CD14-positive monocyte (primary cell): Measurements from ENCODE around the gene DMXL2. TPM values are rescaled to one million over a fixed set of nuclear protein-coding genes. Genes with fewer than 3 reads are reported as not detected.

Source experiments
- DNase-seq, 3 donors: peaks; one replicate each; pipeline ENCODE4 v3.0.0-alpha.2; 2011 to 2022
- H2AFZ ChIP-seq: 2 replicates; pipeline ENCODE4 v1.6.0; 2012; ENCODE audit warnings: mild to moderate bottlenecking, low read depth, low read length, inconsistent platforms; ENCODE audit not compliant: insufficient read depth, poor library complexity, severe bottlenecking
- H3K27ac ChIP-seq, 2 donors: 1 replicate in 1 of 2; 2 replicates in 1 of 2; pipeline ENCODE4 v1.5.1; 2012 to 2013; ENCODE audit warnings: low read length in 2 of 2, control low read depth in 1 of 2, inconsistent platforms in 1 of 2, low read depth in 1 of 2, mild to moderate bottlenecking in 1 of 2
- H3K27me3 ChIP-seq, 2 donors: one replicate each; pipeline versions ENCODE4 v1.6.0 to v1.6.1; 2011 to 2013; ENCODE audit warnings: low read length in 2 of 2; ENCODE audit not compliant: control insufficient read depth in 2 of 2, insufficient read depth in 2 of 2
- H3K36me3 ChIP-seq, 2 donors: replicated peaks in 1 of 2; 1 replicate in 1 of 2; 2 replicates in 1 of 2; pipeline versions ENCODE4 v1.5.1 to v1.6.1; 2012 to 2013; ENCODE audit warnings: low read length in 2 of 2, control low read depth in 1 of 2, inconsistent platforms in 1 of 2, mild to moderate bottlenecking in 1 of 2; ENCODE audit not compliant: insufficient read depth in 2 of 2, control insufficient read depth in 1 of 2
- H3K4me1 ChIP-seq, 2 donors: 1 replicate in 1 of 2; 2 replicates in 1 of 2; pipeline versions ENCODE4 v1.5.1 to v1.6.1; 2012 to 2013; ENCODE audit warnings: low read length in 2 of 2, control low read depth in 1 of 2, inconsistent platforms in 1 of 2, mild to moderate bottlenecking in 1 of 2, moderate library complexity in 1 of 2; ENCODE audit not compliant: insufficient read depth in 2 of 2, control insufficient read depth in 1 of 2
- H3K4me2 ChIP-seq: replicated peaks from 2 replicates; pipeline ENCODE3; 2012; ENCODE audit warnings: low read length, moderate library complexity, mild to moderate bottlenecking; ENCODE audit not compliant: poor library complexity, severe bottlenecking; ENCODE audit errors: extremely low read depth
- H3K4me3 ChIP-seq, 3 experiments: fragments of 200-600 bp in 1 of 3; sonication (generic) in 1 of 3; replicated peaks in 1 of 3; 1 replicate in 2 of 3; 2 replicates in 1 of 3; pipeline ENCODE4 v1.5.1; 2011 to 2013; ENCODE audit warnings: low read length in 3 of 3, mild to moderate bottlenecking in 3 of 3, control low read depth in 2 of 3, low read depth in 2 of 3, inconsistent platforms in 1 of 3, moderate library complexity in 1 of 3
- H3K79me2 ChIP-seq: 2 replicates; pipeline ENCODE4 v1.6.0; 2012; ENCODE audit warnings: mild to moderate bottlenecking, control low read depth, inconsistent platforms, low read length, moderate library complexity; ENCODE audit not compliant: insufficient read depth
- H3K9ac ChIP-seq: 2 replicates; pipeline ENCODE4 v1.6.0; 2017; ENCODE audit warnings: low read length, mild to moderate bottlenecking; ENCODE audit not compliant: insufficient read depth, poor library complexity, severe bottlenecking
- H3K9me3 ChIP-seq, 2 donors: replicated peaks in 1 of 2; 1 replicate in 1 of 2; 2 replicates in 1 of 2; pipeline versions ENCODE4 v1.5.1 to v1.6.1; 2012 to 2013; ENCODE audit warnings: low read length in 2 of 2, control low read depth in 1 of 2; ENCODE audit not compliant: control insufficient read depth in 1 of 2, insufficient read depth in 1 of 2
- H4K20me1 ChIP-seq: 2 replicates; pipeline ENCODE4 v1.6.0; 2012; ENCODE audit warnings: mild to moderate bottlenecking, low read length, control low read depth, moderate library complexity; ENCODE audit not compliant: insufficient read depth
- H3K27ac Mint-ChIP-seq, 7 donors: one replicate each; pipeline ENCODE4 v1.8.0; 2020; ENCODE audit warnings: mild to moderate bottlenecking in 7 of 7, mixed read lengths in 7 of 7, moderate library complexity in 6 of 7, inconsistent platforms in 2 of 7
- H3K27me3 Mint-ChIP-seq, 3 donors: one replicate each; pipeline ENCODE4 v1.8.0; 2021 to 2022; ENCODE audit warnings: low read depth in 3 of 3, mild to moderate bottlenecking in 3 of 3, mixed read lengths in 3 of 3, moderate library complexity in 3 of 3, inconsistent platforms in 1 of 3
- H3K36me3 Mint-ChIP-seq, 2 donors: one replicate each; pipeline ENCODE4 v1.8.0; 2020; ENCODE audit warnings: mixed read lengths in 2 of 2, inconsistent platforms in 1 of 2, mild to moderate bottlenecking in 1 of 2
- H3K4me1 Mint-ChIP-seq: one replicate; pipeline ENCODE4 v1.8.0; 2020; ENCODE audit warnings: mild to moderate bottlenecking, mixed read lengths
- H3K4me3 Mint-ChIP-seq, 2 donors: one replicate each; pipeline ENCODE4 v1.8.0; 2020; ENCODE audit warnings: mild to moderate bottlenecking in 2 of 2, mixed read lengths in 2 of 2, moderate library complexity in 1 of 2
- H3K9me3 Mint-ChIP-seq, 7 donors: one replicate each; pipeline ENCODE4 v1.8.0; 2020 to 2022; ENCODE audit warnings: mixed read lengths in 7 of 7, mild to moderate bottlenecking in 6 of 7, moderate library complexity in 6 of 7, inconsistent platforms in 2 of 7
- CTCF ChIP-seq: fragments of 200-600 bp; IDR thresholded peaks from one replicate; pipeline ENCODE4 v1.8.0; 2022; ENCODE audit warnings: antibody characterized with exemption, mild to moderate bottlenecking
- WGBS: methylation state at CpG from one replicate; pipeline ENCODE4 v1.1.5; 2013; ENCODE audit warnings: missing lambda C conversion rate; ENCODE audit not compliant: insufficient coverage; 5-methylcytosine and 5-hydroxymethylcytosine counted together
- intact Hi-C, 2 donors: fragments of 100-400 bp; cut with micrococcal nuclease; formaldehyde crosslinking; loops; one replicate each; pipeline versions ENCODE4 v1.15.0 to v1.15.1; 2023
- polyA plus RNA-seq, 3 donors: library from polyadenylated mRNA; depleted of rRNA in 1 of 3; unstranded in 2 of 3; stranded (reverse) in 1 of 3; fragments of 300-500 nt in 2 of 3; fragments of >200 nt in 1 of 3; fragmentation: Illumina TruSeq in 2 of 3; gene quantifications; 1 replicate in 2 of 3; 2 replicates in 1 of 3; pipeline ENCODE4 v1.2.3, GENCODE V29; 2012 to 2021

The DMXL2 gene
- polyA plus RNA-seq, 3 donors = 29.1 to 449 (median 45.5) TPM

GRCh38 chr15:51475736-51476135 lies 146.8 kb downstream of the DMXL2 start:
- H2AFZ ChIP-seq = no peak overlapping the region
- TF ChIP-seq CTCF = no peak
- H3K27me3 ChIP-seq = no peaks in the 10 kb centered on the region
- H3K36me3 ChIP-seq = peaks cover 98 to 100% of the 10 kb centered on the region in 2 donors
- no peak overlapping the region for H3K27ac ChIP-seq
- no peak overlapping the region for H3K4me3 ChIP-seq
- Mint-ChIP-seq H3K4me3 (no peak overlapping the region), H3K27me3 (no peaks in the 10 kb centered on the region), H3K36me3 (peaks cover 25 to 55% of the 10 kb centered on the region in 2 donors), H3K27ac (no peak overlapping the region), H3K9me3 (no peaks in the 10 kb centered on the region), H3K4me1 (no peaks in the 10 kb centered on the region)
- peaks cover 92% of the 10 kb centered on the region for H4K20me1 ChIP-seq
- H3K4me2 ChIP-seq = no peak overlapping the region
- no peak overlapping the region for H3K9ac ChIP-seq
- no peak for DNase-seq
- intact Hi-C loops = loop anchor here in 1 of 2 donors (10.0 kb wide), 1 partner anchor 981 kb away; no protein-coding TSS in a partner anchor
- H3K9me3 ChIP-seq = no peaks in the 10 kb centered on the region
- no peaks in the 10 kb centered on the region for H3K79me2 ChIP-seq
- no peaks in the 10 kb centered on the region for H3K4me1 ChIP-seq

- Histone ChIP-seq H4K20me1 (peaks cover 90% of the 10 kb centered on the region), H3K79me2 (no peaks in the 10 kb centered on the region), H3K27me3 (no peaks in the 10 kb centered on the region), H3K4me3 (no peak overlapping the region), H3K27ac (no peak overlapping the region), H3K9me3 (no peaks in the 10 kb centered on the region), H3K4me2 (no peak overlapping the region), H3K9ac (no peak overlapping the region), H3K4me1 (no peaks in the 10 kb centered on the region), H3K36me3 (peaks cover 88 to 96% of the 10 kb centered on the region in 2 donors), H2AFZ (no peak overlapping the region)
- TF ChIP-seq CTCF = no peak
- H3K4me3 Mint-ChIP-seq = no peak overlapping the region
- peaks cover 27 to 40% of the 10 kb centered on the region in 2 donors for H3K36me3 Mint-ChIP-seq
- no peak overlapping the region for H3K27ac Mint-ChIP-seq
- H3K9me3 Mint-ChIP-seq = no peaks in the 10 kb centered on the region
- DNase-seq = no peak
- intact Hi-C loops = loop anchor here in 1 of 2 donors (10.0 kb wide), 1 partner anchor 976 kb away; no protein-coding TSS in a partner anchor
- no peaks in the 10 kb centered on the region for H3K27me3 Mint-ChIP-seq
- no peaks in the 10 kb centered on the region for H3K4me1 Mint-ChIP-seq
- WGBS = no CpG with 5 or more reads among the region's 5 CpGs
These were observed 152.1 kb downstream of the DMXL2 start for GRCh38 chr15:51470512-51470911.
